ACHN (cell line): Measurements from ENCODE around the gene ATP6V1C2.

ENCODE experiments used
- DNase-seq: peaks from one replicate; pipeline ENCODE4 v3.0.0-alpha.2; 2015
- in situ Hi-C: cut with HindIII; loops from 2 replicates; pipeline ENCODE4 v1.10.0; 2017; ENCODE audit warnings: low sequenced_read_pairs, low pct_ligation_motif_present, low pct_unique_long_range_greater_than_20kb

ATP6V1C2 gene, protein sequence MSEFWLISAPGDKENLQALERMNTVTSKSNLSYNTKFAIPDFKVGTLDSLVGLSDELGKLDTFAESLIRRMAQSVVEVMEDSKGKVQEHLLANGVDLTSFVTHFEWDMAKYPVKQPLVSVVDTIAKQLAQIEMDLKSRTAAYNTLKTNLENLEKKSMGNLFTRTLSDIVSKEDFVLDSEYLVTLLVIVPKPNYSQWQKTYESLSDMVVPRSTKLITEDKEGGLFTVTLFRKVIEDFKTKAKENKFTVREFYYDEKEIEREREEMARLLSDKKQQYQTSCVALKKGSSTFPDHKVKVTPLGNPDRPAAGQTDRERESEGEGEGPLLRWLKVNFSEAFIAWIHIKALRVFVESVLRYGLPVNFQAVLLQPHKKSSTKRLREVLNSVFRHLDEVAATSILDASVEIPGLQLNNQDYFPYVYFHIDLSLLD

GRCh38 chr2:10721396-10722251 is at the start of gene ATP6V1C2:
ATP6V1C2 (plus strand) TSS chr2:10721630; CDS start chr2:10722850, 1,220 bp downstream.
- peak; percentile 47 for DNase-seq
- in situ Hi-C loops, result no loop called here

DNA sequence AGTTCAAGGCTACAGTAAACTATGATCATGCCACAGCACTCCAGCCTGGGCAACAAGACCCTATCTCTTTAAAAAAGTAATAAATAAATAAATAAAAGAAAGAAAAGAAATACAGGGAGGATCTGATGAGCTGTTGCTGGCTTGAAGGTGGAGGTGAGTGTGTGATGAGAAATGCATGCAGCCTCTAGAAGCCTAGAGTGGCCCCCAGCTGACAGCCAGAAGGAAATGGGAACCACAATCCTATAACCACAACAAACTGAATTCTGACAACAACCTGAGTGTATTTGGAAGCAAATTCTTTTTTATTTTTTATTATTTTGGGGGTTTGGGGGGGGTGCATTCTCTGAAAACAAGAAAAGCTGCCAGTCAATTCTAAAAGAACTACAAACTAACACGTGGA is 46.3 kb upstream of the ATP6V1C2 start:
- in situ Hi-C loops, result no loop called here
- no peak for DNase-seq

DNA sequence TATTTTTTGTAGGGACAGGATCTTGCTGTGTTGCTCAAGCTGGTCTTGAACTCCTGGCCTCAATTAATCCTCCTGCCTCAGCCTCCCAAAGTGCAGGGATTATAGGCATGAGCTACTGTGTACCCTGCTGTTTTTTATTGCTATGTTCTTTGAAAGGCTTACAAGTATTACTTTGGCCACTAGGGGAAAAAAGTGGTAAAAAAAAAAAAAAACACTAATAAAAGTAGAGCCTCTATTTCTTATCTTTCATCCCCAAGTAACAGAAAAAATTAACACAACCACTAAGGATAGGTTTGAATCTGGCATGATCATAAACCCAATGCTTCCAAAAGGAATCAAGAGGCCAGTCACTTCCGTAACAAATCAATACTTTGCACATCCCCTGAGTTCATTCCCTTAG is 43.2 kb upstream of the ATP6V1C2 start:
- in situ Hi-C loops, result no loop called here
- DNase-seq, result no peak

DNA sequence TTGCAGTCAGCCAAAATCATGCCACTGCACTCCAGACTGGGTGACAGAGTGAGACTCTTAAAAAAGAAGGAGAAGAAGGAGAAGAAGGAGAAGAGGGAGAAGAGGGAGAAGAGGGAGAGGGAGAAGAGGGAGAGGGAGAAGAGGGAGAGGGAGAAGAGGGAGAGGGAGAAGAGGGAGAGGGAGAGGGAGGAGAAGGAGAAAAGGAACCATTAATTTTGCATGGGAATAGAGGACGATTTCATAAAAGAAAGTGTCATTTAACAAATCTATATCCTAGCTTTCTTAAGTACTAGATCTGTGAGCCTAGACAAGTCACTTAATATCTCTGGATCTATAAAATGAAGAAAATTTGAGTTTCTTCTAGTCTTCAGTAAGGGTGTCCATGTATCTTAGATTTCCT is 41.2 kb upstream of the ATP6V1C2 start:
- in situ Hi-C loops, result no loop called here

DNA sequence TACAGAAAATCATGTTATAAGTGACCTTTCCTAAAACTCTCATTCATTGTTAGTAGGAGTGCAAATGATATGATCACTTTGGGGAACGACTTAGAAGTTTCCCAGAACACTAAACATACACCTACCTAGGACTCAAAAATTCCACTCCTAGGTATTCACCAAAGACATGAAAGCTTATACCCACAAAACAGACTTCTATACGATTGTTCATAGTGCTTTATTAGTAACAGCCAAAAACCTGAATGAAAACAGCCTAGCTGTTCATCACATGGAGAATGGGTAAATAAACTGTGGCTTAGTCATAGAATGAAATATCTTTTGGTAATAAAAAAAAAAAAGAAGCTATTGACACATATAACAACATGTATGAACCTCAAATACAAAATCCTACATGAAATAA is 40.5 kb upstream of the ATP6V1C2 start:
- in situ Hi-C loops, result no loop called here
- DNase-seq, result no peak

More for the DNA sequence above, 41.2 kb upstream of the ATP6V1C2 start:
- DNase-seq, result no peak

- in situ Hi-C loops, result no loop called here
- DNase-seq, result no peak
Observed at GRCh38 chr2:10686176-10686730, 35.2 kb upstream of the ATP6V1C2 start.

- in situ Hi-C loops, result no loop called here
- peak; percentile 12 for DNase-seq
Observed at GRCh38 chr2:10688921-10689807, 32.3 kb upstream of the ATP6V1C2 start.

DNA sequence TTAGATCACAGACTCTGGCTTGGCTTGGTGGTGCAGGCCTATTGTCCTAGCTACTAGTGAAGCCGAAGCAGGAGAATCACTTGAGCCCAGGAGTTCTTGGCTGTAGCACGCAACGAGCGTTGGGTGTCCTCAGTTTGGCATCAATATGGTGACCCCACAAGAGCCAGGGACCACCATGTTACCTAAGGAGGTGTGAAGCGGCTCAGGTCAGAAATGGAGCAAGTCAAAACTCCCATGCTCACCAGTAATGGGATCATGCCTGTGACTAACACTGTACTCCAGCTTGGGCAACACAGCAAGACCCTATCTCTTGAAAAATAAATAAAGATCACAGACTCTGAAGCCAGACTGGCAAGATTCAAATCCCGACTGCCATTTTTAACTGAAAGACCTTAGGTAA is 29.9 kb upstream of the ATP6V1C2 start:
- no peak for DNase-seq
- in situ Hi-C loops, result no loop called here

DNA sequence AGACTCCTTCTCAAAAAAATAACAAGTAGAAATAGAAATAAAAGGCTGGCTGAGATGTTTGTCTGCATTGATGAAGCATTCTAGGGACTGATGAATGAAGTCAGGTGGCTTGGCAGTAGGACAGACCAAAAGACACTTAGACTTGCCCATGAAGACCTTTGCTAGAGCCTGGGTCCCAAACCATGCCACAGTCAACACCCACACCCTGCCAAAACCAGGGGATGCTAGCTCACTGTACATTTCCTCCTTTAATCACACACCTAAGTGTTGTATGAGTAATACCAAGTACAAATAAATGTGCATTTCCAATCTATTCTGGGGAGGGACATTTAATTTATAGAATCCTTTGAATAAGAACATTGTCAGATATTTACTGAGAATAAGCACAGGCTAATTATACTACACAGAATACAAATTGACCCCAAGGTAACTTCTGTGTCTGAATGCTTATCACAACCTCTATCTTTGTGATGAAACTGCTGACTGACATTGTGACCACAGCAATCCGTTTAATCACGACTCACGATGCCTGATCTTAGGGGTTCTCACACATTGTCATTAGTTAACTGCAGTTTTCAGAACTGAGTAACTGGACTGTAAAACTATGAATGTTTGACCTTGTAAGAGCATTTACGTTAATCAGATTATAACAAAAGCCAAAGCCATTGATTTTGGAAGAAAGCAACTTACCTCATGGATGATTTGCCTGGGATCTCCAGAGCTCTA is 21.2 kb upstream of the ATP6V1C2 start:
- DNase-seq, result no peak
- in situ Hi-C loops, result no loop called here

- in situ Hi-C loops, result no loop called here
- DNase-seq, result no peak
Observed at GRCh38 chr2:10704034-10704594, 17.3 kb upstream of the ATP6V1C2 start.

DNA sequence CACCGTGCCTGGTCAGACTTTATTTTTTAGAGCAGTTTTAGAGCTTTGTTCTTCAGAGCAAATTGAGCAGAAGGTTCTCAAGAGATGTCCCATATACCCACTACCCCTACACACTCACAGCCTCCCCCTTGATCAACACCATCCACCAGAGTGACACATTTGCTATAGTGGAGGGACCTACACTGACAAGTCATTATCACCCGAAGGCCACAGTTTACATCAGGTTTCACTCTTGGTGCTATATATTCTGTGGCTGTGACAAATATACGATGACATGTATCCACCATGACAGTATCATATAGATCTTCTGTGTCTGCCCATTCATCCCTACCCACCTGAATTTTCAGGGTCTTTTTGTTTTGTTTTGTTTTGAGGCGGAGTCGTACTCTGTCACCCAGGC is 15.4 kb upstream of the ATP6V1C2 start:
- DNase-seq, result no peak
- in situ Hi-C loops, result no loop called here

- in situ Hi-C loops, result no loop called here
- no peak for DNase-seq
Observed at GRCh38 chr2:10707831-10708230, 13.6 kb upstream of the ATP6V1C2 start.

DNA sequence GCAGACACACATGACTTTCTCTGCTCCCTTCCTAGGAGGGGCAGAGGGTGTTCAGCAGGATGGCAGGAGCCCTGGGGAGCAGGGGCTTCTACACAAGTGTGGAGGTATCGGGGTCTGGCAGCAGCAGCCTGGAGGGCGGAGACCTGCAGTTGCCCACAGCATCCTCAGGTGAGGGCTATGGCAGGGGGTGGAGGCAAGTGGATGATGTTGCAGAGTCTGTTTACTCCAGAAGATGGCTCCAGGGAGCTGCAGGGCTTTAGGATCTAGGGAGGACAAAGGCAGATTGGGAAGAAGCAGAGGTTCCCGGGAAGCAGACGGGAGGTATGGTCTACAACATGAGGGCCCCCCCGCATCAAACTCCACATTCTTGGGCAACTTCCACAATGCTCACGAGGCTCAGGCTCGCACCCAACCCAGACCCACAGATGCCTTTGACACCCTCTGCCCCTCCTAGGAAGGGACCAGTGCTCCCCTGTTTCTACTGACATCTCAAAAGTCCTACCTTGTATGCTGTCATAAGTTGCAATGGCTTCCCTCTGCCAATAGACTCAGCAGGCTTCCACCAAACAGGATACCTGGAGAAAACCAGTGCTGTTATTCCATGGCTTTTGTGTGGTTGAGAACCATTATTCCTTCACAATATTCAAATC is 12.0 kb upstream of the ATP6V1C2 start:
- peak; percentile 50 for DNase-seq
- in situ Hi-C loops, result no loop called here

- no peak for DNase-seq
- in situ Hi-C loops, result no loop called here
Observed at GRCh38 chr2:10712185-10712809, 9.1 kb upstream of the ATP6V1C2 start.

GRCh38 chr2:10716581-10716980 is 4.8 kb upstream of the ATP6V1C2 start:
- no peak for DNase-seq
- in situ Hi-C loops, result no loop called here

DNA sequence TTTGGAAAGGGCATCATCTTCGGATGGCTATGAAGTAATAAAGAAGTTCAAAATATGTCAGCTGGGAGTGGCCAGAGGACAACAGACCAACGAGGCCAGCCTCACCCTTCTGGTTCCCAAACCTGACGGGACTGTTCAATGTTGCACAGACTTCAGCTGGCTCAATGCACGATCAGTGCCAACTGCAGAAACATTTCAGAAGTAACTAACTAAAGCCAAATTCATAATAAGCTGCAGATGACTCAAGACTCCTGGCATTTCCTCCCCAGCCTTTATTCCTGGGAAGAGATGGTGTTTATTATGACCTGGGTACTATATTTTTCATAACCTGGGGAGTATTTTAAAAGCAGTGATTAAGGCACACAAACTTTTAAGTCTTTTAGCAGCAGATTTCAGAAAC is 3.8 kb upstream of the ATP6V1C2 start:
- in situ Hi-C loops, result no loop called here
- peak; percentile 9 for DNase-seq

- no peak for DNase-seq
- in situ Hi-C loops, result no loop called here
Observed at GRCh38 chr2:10720306-10720705, 1.1 kb upstream of the ATP6V1C2 start.
